A673 (cell line): ENCODE measurements around the gene SDF2L1.

Experiments
- CTCF ChIP-seq: fragments of 300-800, 200-600 bp; sonication (generic); conservative IDR thresholded peaks from 2 replicates; pipeline ENCODE4 v1.5.1; 2017; ENCODE audit warnings: low read depth, mild to moderate bottlenecking, antibody characterized with exemption, low read length, moderate library complexity, mixed read lengths
- EZH2 ChIP-seq: fragments of 200-600 bp; sonication (generic); IDR thresholded peaks from 2 replicates; pipeline ENCODE4 v1.6.1; 2017; ENCODE audit warnings: borderline replicate concordance, low read depth, mild to moderate bottlenecking, mixed read lengths, antibody characterized with exemption, low read length; ENCODE audit not compliant: poor library complexity, severe bottlenecking

- TF ChIP-seq EZH2 (no peak), CTCF (no peak)
These were observed 30.1 kb downstream of the SDF2L1 start for GRCh38 chr22:21672107-21672629.
